Measurements from ENCODE around the gene TMCC2. TPM values are rescaled to one million over a fixed set of nuclear protein-coding genes. Genes with fewer than 3 reads are reported as not detected.
"Not testable (repeated sequence)": the region's sequence is repeated elsewhere in the genome, so short reads cannot be mapped to it uniquely, and the experiment has no call there.

The TMCC2 gene
- polyA plus RNA-seq, 3 donors, result 0.16 to 0.27 TPM; not detected in 1

GRCh38 chr1:205232945-205233397 is 5.2 kb downstream of the TMCC2 start:
- Mint-ChIP-seq H3K27ac (no peak overlapping the region), H3K4me1 (peaks cover 38% of the 10 kb centered on the region), H3K4me3 (no peak overlapping the region), H3K36me3 (peaks cover 3% of the 10 kb centered on the region in 2 donors), H3K27me3 (ENCODE audit: low read depth in 3 of 3) (peaks cover 27 to 31% (median 31%) of the 10 kb centered on the region in 3 donors), H3K9me3 (peaks cover 0 to 12% (median 4%) of the 10 kb centered on the region in 7 donors)
- Histone ChIP-seq H3K4me3 (replicated peaks in 1 of 3; ENCODE audit: low read depth in 2 of 3, low read length in 3 of 3) (no peak overlapping the region), H3K9ac (ENCODE audit: insufficient read depth, low read length, poor library complexity, severe bottlenecking) (no peak overlapping the region), H3K79me2 (ENCODE audit: insufficient read depth, low read length) (no peaks in the 10 kb centered on the region), H3K9me3 (replicated peaks in 1 of 2; ENCODE audit: control insufficient read depth in 1 of 2, insufficient read depth in 1 of 2, low read length in 2 of 2) (no peaks in the 10 kb centered on the region), H3K27ac (ENCODE audit: low read depth in 1 of 2, low read length in 2 of 2) (no peak overlapping the region), H3K4me2 (replicated peaks; ENCODE audit: extremely low read depth, low read length, poor library complexity, severe bottlenecking) (no peak overlapping the region), H3K27me3 (ENCODE audit: control insufficient read depth in 2 of 2, insufficient read depth in 2 of 2, low read length in 2 of 2) (peaks cover 16 to 25% of the 10 kb centered on the region in 2 donors), H2AFZ (ENCODE audit: insufficient read depth, low read depth, low read length, poor library complexity, severe bottlenecking) (no peak overlapping the region), H3K36me3 (replicated peaks in 1 of 2; ENCODE audit: control insufficient read depth in 1 of 2, insufficient read depth in 2 of 2, low read length in 2 of 2) (no peaks in the 10 kb centered on the region), H3K4me1 (ENCODE audit: control insufficient read depth in 1 of 2, insufficient read depth in 2 of 2, low read length in 2 of 2) (peaks cover 31 to 33% of the 10 kb centered on the region in 2 donors), H4K20me1 (ENCODE audit: insufficient read depth, low read length) (no peaks in the 10 kb centered on the region)
- no CpG with 5 or more reads among the region's 3 CpGs for WGBS (ENCODE audit: insufficient coverage)
- no peak for TF ChIP-seq CTCF (IDR thresholded peaks at IDR 0.05)
- no peak for DNase-seq
- intact Hi-C loops (cut with micrococcal nuclease), result no loop called here

DNA sequence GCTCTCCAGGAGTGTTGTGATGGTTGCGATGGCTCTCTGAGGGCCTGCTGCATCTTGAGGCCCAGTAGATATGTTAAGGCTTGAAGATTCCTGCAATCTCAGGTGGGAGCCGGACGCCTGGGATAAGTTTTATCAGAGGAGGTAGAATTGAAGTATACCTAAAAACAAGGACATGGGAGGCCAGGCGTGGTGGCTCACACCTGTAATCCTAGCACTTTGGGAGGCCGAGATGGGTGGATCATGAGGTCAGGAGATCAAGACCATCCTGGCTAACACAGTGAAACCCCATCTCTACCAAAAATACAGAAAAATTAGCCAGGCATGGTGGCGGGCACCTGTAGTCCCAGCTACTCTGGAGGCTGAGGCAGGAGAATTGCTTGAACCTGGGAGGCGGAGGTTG is 6.2 kb downstream of the TMCC2 start:
- H3K79me2 ChIP-seq (ENCODE audit: insufficient read depth, low read length); H3K9me3 ChIP-seq (replicated peaks in 1 of 2; ENCODE audit: control insufficient read depth in 1 of 2, insufficient read depth in 1 of 2, low read length in 2 of 2); H3K36me3 Mint-ChIP-seq; H3K4me3 Mint-ChIP-seq; H3K4me3 ChIP-seq (replicated peaks in 1 of 3; ENCODE audit: low read depth in 2 of 3, low read length in 3 of 3); intact Hi-C loops (cut with micrococcal nuclease); H4K20me1 ChIP-seq (ENCODE audit: insufficient read depth, low read length); H3K4me2 ChIP-seq (replicated peaks; ENCODE audit: extremely low read depth, low read length, poor library complexity, severe bottlenecking); H3K9me3 Mint-ChIP-seq; H3K36me3 ChIP-seq (replicated peaks in 1 of 2; ENCODE audit: control insufficient read depth in 1 of 2, insufficient read depth in 2 of 2, low read length in 2 of 2); H2AFZ ChIP-seq (ENCODE audit: insufficient read depth, low read depth, low read length, poor library complexity, severe bottlenecking); H3K9ac ChIP-seq (ENCODE audit: insufficient read depth, low read length, poor library complexity, severe bottlenecking); H3K27ac Mint-ChIP-seq; DNase-seq; H3K27ac ChIP-seq (ENCODE audit: low read depth in 1 of 2, low read length in 2 of 2): not testable (repeated sequence)
- H3K27me3 Mint-ChIP-seq (ENCODE audit: low read depth in 3 of 3), result peaks cover 18 to 23% (median 22%) of the 10 kb centered on the region in 3 donors
- H3K4me1 Mint-ChIP-seq, result peaks cover 34% of the 10 kb centered on the region
- Histone ChIP-seq H3K27me3 (ENCODE audit: control insufficient read depth in 2 of 2, insufficient read depth in 2 of 2, low read length in 2 of 2) (peaks cover 8 to 15% of the 10 kb centered on the region in 2 donors), H3K4me1 (ENCODE audit: control insufficient read depth in 1 of 2, insufficient read depth in 2 of 2, low read length in 2 of 2) (peaks cover 22 to 25% of the 10 kb centered on the region in 2 donors)
- 93% methylated on average over 3 of the region's 7 CpGs for WGBS (ENCODE audit: insufficient coverage)
